Measurements from ENCODE around the gene TRIO. TPM values are rescaled to one million over a fixed set of nuclear protein-coding genes. Genes with fewer than 3 reads are reported as not detected.

The TRIO gene
- total and polyA plus RNA-seq, 10 of the 15 experiments (the other 5 are each of a cell fraction or from before 2014, with no cell fraction given): 5.1 to 96.4 (median 44.6) TPM

- POLR2A ChIA-PET: no interaction called here
- BruUV-seq (replicated peaks): no TSS peak
- no peaks in the 10 kb centered on the region for H3K27me3 ChIP-seq (replicated peaks in 1 of 2; ENCODE audit: control insufficient read depth in 2 of 2, insufficient read depth in 2 of 2, low read length in 1 of 2)
- in situ Hi-C loops (cut with MboI) (no loop called here), intact Hi-C loops (cut with micrococcal nuclease; ENCODE audit: unreplicated experiment) (no loop called here)
- CTCF ChIA-PET: interaction anchor here (1.4 to 3.6 kb wide), 7 partner anchors 9 to 253 kb away, joined by 3 to 13 read pairs (median 4); no protein-coding TSS in a partner anchor
- H3K27ac ChIP-seq (ENCODE audit: control insufficient read depth, insufficient read depth): peak overlapping the region; percentile 91
- no peaks in the 10 kb centered on the region for H4K20me1 ChIP-seq (ENCODE audit: control insufficient read depth, insufficient read depth)
- ATAC-seq (no peak), FAIRE-seq (no peak), DNase-seq (ENCODE audit: low read depth, low spot score) (no peak)
- TF ChIP-seq RAD51 (IDR thresholded peaks at IDR 0.05) (no peak), EED (IDR thresholded peaks at IDR 0.05; ENCODE audit: low read depth) (0 out of 2 replicates have a peak, but pooled peaks have one; percentile 41), TCF3 (IDR thresholded peaks at IDR 0.05; ENCODE audit: borderline replicate concordance, insufficient read depth, low read depth, low read length) (no peak)
- no peak overlapping the region; the same call in 1 of the 2 replicates for H3K4me2 ChIP-seq (ENCODE audit: control insufficient read depth, insufficient read depth)
- RAD21 ChIA-PET (ENCODE audit: unreplicated experiment): interaction anchor here (0.6 to 1.7 kb wide), 5 partner anchors 23 to 235 kb away, joined by 3 to 7 read pairs (median 4); no protein-coding TSS in a partner anchor
- H3K4me3 ChIP-seq: no peak overlapping the region
- H3K79me2 ChIP-seq (ENCODE audit: control insufficient read depth, insufficient read depth, low read length): no peaks in the 10 kb centered on the region
- H3K36me3 ChIP-seq (ENCODE audit: control insufficient read depth in 2 of 2, insufficient read depth in 2 of 2, low read length in 1 of 2): peaks cover 8 to 30% of the 10 kb centered on the region in 2 experiments
- WGBS (ENCODE audit: insufficient coverage, insufficient replicate concordance, low lambda C conversion rate, missing lambda C conversion rate): 94% methylated on average over 11 of the region's 11 CpGs
- H3K9ac ChIP-seq (ENCODE audit: control insufficient read depth, insufficient read depth, low read length): peak overlapping the region; percentile 64; the same call in 1 of the 2 replicates
- SMC1A ChIA-PET (ENCODE audit: uncharacterized antibody, unreplicated experiment): interaction anchor here (1.1 to 4.1 kb wide), 8 partner anchors 12 to 235 kb away, joined by 3 to 15 read pairs (median 4); no protein-coding TSS in a partner anchor
- peaks cover 41% of the 10 kb centered on the region for H3K4me1 ChIP-seq (ENCODE audit: control insufficient read depth, insufficient read depth, low read length)
- no peaks in the 10 kb centered on the region for H3K9me3 ChIP-seq (replicated peaks; ENCODE audit: control insufficient read depth, insufficient read depth, low read length)
- H2AFZ ChIP-seq (ENCODE audit: control insufficient read depth, low read depth, low read length): no peak overlapping the region
These were observed 270.9 kb downstream of the TRIO start for GRCh38 chr5:14414007-14414406.

- H3K9me3 ChIP-seq (replicated peaks; ENCODE audit: control insufficient read depth, insufficient read depth, low read length): no peaks in the 10 kb centered on the region
- ATAC-seq (no peak), FAIRE-seq (no peak), DNase-seq (ENCODE audit: low read depth, low spot score) (no peak)
- H4K20me1 ChIP-seq (ENCODE audit: control insufficient read depth, insufficient read depth): no peaks in the 10 kb centered on the region
- H3K9ac ChIP-seq (ENCODE audit: control insufficient read depth, insufficient read depth, low read length): peak overlapping the region; percentile 64
- intact Hi-C loops (cut with micrococcal nuclease; ENCODE audit: unreplicated experiment) (no loop called here), in situ Hi-C loops (cut with MboI) (no loop called here)
- H3K27ac ChIP-seq (ENCODE audit: control insufficient read depth, insufficient read depth): peak overlapping the region; percentile 91
- ChIA-PET SMC1A (ENCODE audit: uncharacterized antibody, unreplicated experiment) (interaction anchor here (1.0 to 4.1 kb wide), 11 partner anchors 11 to 255 kb away, joined by 3 to 15 read pairs (median 3); no protein-coding TSS in a partner anchor), POLR2A (no interaction called here), RAD21 (ENCODE audit: unreplicated experiment) (interaction anchor here (0.6 to 1.7 kb wide), 8 partner anchors 9 to 234 kb away, joined by 3 to 7 read pairs (median 4); no protein-coding TSS in a partner anchor), CTCF (interaction anchor here (0.5 to 1.7 kb wide), 7 partner anchors 10 to 252 kb away, joined by 3 to 7 read pairs (median 3); no protein-coding TSS in a partner anchor)
- H3K4me2 ChIP-seq (ENCODE audit: control insufficient read depth, insufficient read depth): peak overlapping the region; percentile 52
- peaks cover 41% of the 10 kb centered on the region for H3K4me1 ChIP-seq (ENCODE audit: control insufficient read depth, insufficient read depth, low read length)
- 68% methylated on average over 7 of the region's 7 CpGs for WGBS (ENCODE audit: insufficient coverage, insufficient replicate concordance, low lambda C conversion rate, missing lambda C conversion rate)
- H3K79me2 ChIP-seq (ENCODE audit: control insufficient read depth, insufficient read depth, low read length): no peaks in the 10 kb centered on the region
- no peaks in the 10 kb centered on the region for H3K27me3 ChIP-seq (replicated peaks in 1 of 2; ENCODE audit: control insufficient read depth in 2 of 2, insufficient read depth in 2 of 2, low read length in 1 of 2)
- no peak overlapping the region for H3K4me3 ChIP-seq
- H3K36me3 ChIP-seq (ENCODE audit: control insufficient read depth in 2 of 2, insufficient read depth in 2 of 2, low read length in 1 of 2): peaks cover 10 to 33% of the 10 kb centered on the region in 2 experiments
- H2AFZ ChIP-seq (ENCODE audit: control insufficient read depth, low read depth, low read length): no peak overlapping the region; the same call in 1 of the 2 replicates
- BruUV-seq (replicated peaks): no TSS peak
- TF ChIP-seq ATF7 (IDR thresholded peaks at IDR 0.05; ENCODE audit: low read depth): no peak
- no peak for TF ChIP-seq ZNF217 (IDR thresholded peaks at IDR 0.05)
- TF ChIP-seq ZBTB11 (CRISPR knock-in tag; IDR thresholded peaks at IDR 0.05): no peak
- TF ChIP-seq CHD1 (IDR thresholded peaks at IDR 0.05; ENCODE audit: low read depth, low read length): no peak
- no peak for TF ChIP-seq NR2C2 (IDR thresholded peaks at IDR 0.05; ENCODE audit: borderline replicate concordance, control insufficient read depth, insufficient read length, low read depth)
- no peak for TF ChIP-seq POLR2AphosphoS5 (IDR thresholded peaks at IDR 0.05; ENCODE audit: low read length)
- TF ChIP-seq E4F1 (IDR thresholded peaks at IDR 0.05; ENCODE audit: borderline replicate concordance, partially characterized antibody): no peak
- TF ChIP-seq BHLHE40 (IDR thresholded peaks at IDR 0.05; ENCODE audit: borderline replicate concordance in 1 of 2, low read depth in 2 of 2, low read length in 1 of 2): no peak
These were observed 271.5 kb downstream of the TRIO start for GRCh38 chr5:14414656-14415023.
